A673 (cell line): ENCODE results near the gene ASTN2. TPM values are rescaled to one million over a fixed set of nuclear protein-coding genes. Genes with fewer than 3 reads are reported as not detected.
"Not testable (repeated sequence)": the region's sequence is repeated elsewhere in the genome, so short reads cannot be mapped to it uniquely, and the experiment has no call there.

Source experiments
- BruUV-seq: library from RNA; stranded (reverse); fragments of 400-500 nt; replicated peaks from 2 replicates; lab custom pipeline; 2021; lab: Mats Ljungman, UMichigan
- CTCF ChIA-PET: fragments of 300-600 bp; sonication (Branson Sonifier 250); formaldehyde crosslinking; loops from one replicate; lab custom pipeline; 2022; ENCODE audit warnings: antibody characterized with exemption; lab: Charles Lee
- POLR2A ChIA-PET: fragments of 300-600 bp; sonication (Branson Sonifier 250); formaldehyde crosslinking; loops from one replicate; lab custom pipeline; 2022; ENCODE audit warnings: antibody characterized with exemption; ENCODE audit not compliant: low non-redundant PET; lab: Charles Lee
- DNase-seq: peaks from one replicate; pipeline ENCODE4 v3.0.0-alpha.2; 2015; ENCODE audit warnings: low spot score
- H3K27ac ChIP-seq: fragments of 200-600 bp; sonication (generic); 2 replicates; pipeline ENCODE4 v1.5.1; 2016; ENCODE audit warnings: mixed run types, low read depth, mild to moderate bottlenecking, mixed read lengths, antibody characterized with exemption, low read length; ENCODE audit not compliant: poor library complexity, severe bottlenecking
- H3K27me3 ChIP-seq: fragments of 200-600 bp; sonication (generic); replicated peaks from 2 replicates; pipeline ENCODE4 v1.6.1; 2017; ENCODE audit warnings: mixed run types, low read depth, mild to moderate bottlenecking, mixed read lengths, antibody characterized with exemption, low read length; ENCODE audit not compliant: insufficient read depth, poor library complexity
- H3K36me3 ChIP-seq: fragments of 200-600 bp; sonication (generic); 2 replicates; pipeline ENCODE4 v1.6.1; 2016; ENCODE audit warnings: mixed run types, mild to moderate bottlenecking, mixed read lengths, antibody characterized with exemption, low read length; ENCODE audit not compliant: insufficient read depth, poor library complexity, severe bottlenecking
- H3K4me1 ChIP-seq: fragments of 200-600 bp; sonication (generic); 2 replicates; pipeline ENCODE4 v1.6.1; 2017; ENCODE audit warnings: mixed run types, mild to moderate bottlenecking, mixed read lengths, antibody characterized with exemption, low read length; ENCODE audit not compliant: insufficient read depth, poor library complexity, severe bottlenecking
- H3K4me3 ChIP-seq: fragments of 200-600 bp; sonication (generic); 2 replicates; pipeline ENCODE4 v1.5.1; 2016; ENCODE audit warnings: low read depth, mixed run types, mild to moderate bottlenecking, mixed read lengths, low read length; ENCODE audit not compliant: poor library complexity, severe bottlenecking
- H3K9me3 ChIP-seq: fragments of 200-600 bp; sonication (generic); 2 replicates; pipeline ENCODE4 v1.6.1; 2016; ENCODE audit warnings: mixed run types, low read depth, mild to moderate bottlenecking, mixed read lengths, antibody characterized with exemption, low read length; ENCODE audit not compliant: poor library complexity, severe bottlenecking
- EZH2 ChIP-seq: fragments of 200-600 bp; sonication (generic); IDR thresholded peaks from 2 replicates; pipeline ENCODE4 v1.6.1; 2017; ENCODE audit warnings: borderline replicate concordance, low read depth, mild to moderate bottlenecking, mixed read lengths, antibody characterized with exemption, low read length; ENCODE audit not compliant: poor library complexity, severe bottlenecking
- intact Hi-C: fragments of 100-400 bp; cut with micrococcal nuclease; formaldehyde crosslinking; loops from one replicate; pipeline ENCODE4 v1.10.0; 2022; ENCODE audit not compliant: unreplicated experiment
- total RNA-seq: library from RNA; stranded (reverse); gene quantifications from 2 replicates; pipeline ENCODE4 v1.2.3, GENCODE V29; 2021
- TF ChIP-seq, protein P1 (sequence below): fragments of 300-800, 200-600 bp; sonication (generic); conservative IDR thresholded peaks from 2 replicates; pipeline ENCODE4 v1.5.1; 2017; ENCODE audit warnings: low read depth, mild to moderate bottlenecking, antibody characterized with exemption, low read length, moderate library complexity, mixed read lengths

Gene ASTN2
- total RNA-seq, 1 experiment from 2014 or later: 3.4 TPM

DNA sequence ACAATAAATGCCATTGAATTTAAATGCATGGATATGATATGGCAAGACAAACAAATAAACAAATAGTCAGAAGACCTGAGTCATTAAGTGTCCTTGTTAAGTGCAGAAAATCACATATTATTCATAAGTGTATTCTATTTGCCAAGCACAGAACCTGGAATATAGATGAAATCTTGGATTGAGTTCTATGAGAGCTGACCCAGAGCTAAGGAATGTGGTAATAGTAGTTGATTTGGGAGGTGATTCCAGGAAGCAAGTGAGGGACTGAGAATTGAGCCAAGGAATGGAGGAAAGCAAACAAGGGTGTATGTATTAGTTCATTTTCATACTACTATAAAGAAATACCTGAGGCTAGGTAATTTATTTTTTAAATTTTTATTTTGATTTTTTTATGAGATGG lies 518.9 kb downstream of the ASTN2 start:
- ChIA-PET CTCF (no interaction called here), POLR2A (no interaction called here)
- BruUV-seq: no TSS peak
- Histone ChIP-seq H3K27ac (no peak overlapping the region), H3K36me3 (no peaks in the 10 kb centered on the region), H3K9me3 (no peaks in the 10 kb centered on the region), H3K4me3 (no peak overlapping the region), H3K27me3 (peaks cover 7% of the 10 kb centered on the region), H3K4me1 (no peaks in the 10 kb centered on the region)
- intact Hi-C loops: no loop called here
- TF ChIP-seq, protein P1, sequence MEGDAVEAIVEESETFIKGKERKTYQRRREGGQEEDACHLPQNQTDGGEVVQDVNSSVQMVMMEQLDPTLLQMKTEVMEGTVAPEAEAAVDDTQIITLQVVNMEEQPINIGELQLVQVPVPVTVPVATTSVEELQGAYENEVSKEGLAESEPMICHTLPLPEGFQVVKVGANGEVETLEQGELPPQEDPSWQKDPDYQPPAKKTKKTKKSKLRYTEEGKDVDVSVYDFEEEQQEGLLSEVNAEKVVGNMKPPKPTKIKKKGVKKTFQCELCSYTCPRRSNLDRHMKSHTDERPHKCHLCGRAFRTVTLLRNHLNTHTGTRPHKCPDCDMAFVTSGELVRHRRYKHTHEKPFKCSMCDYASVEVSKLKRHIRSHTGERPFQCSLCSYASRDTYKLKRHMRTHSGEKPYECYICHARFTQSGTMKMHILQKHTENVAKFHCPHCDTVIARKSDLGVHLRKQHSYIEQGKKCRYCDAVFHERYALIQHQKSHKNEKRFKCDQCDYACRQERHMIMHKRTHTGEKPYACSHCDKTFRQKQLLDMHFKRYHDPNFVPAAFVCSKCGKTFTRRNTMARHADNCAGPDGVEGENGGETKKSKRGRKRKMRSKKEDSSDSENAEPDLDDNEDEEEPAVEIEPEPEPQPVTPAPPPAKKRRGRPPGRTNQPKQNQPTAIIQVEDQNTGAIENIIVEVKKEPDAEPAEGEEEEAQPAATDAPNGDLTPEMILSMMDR: no peak
- no peak for TF ChIP-seq EZH2
- no peak for DNase-seq

DNA sequence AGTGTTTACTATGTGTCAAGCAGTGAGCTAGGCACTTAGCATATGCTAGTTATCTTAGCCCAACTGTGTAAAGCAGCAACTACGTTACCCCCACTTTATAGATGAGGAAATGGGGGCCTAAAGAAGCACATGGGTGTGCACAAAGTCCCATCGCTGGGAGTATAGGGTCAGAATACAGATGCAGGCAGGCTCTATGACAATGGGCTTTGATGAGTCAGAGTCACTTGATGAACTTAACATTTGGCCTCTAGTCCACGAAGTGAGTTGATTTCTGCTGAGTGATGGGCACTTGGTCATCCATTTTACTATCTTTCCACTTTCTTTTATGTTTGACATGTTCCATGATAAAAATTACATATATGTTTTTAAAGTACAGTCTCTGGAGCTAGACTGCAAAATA lies 523.4 kb downstream of the ASTN2 start:
- no TSS peak for BruUV-seq
- CTCF ChIA-PET: no interaction called here
- no peaks in the 10 kb centered on the region for H3K4me1 ChIP-seq
- intact Hi-C loops: no loop called here
- TF ChIP-seq EZH2: no peak
- no peak overlapping the region for H3K27ac ChIP-seq
- H3K36me3 ChIP-seq: no peaks in the 10 kb centered on the region
- H3K4me3 ChIP-seq: no peak overlapping the region
- DNase-seq: no peak
- H3K9me3 ChIP-seq: no peaks in the 10 kb centered on the region
- POLR2A ChIA-PET: no interaction called here
- no peaks in the 10 kb centered on the region for H3K27me3 ChIP-seq

DNA sequence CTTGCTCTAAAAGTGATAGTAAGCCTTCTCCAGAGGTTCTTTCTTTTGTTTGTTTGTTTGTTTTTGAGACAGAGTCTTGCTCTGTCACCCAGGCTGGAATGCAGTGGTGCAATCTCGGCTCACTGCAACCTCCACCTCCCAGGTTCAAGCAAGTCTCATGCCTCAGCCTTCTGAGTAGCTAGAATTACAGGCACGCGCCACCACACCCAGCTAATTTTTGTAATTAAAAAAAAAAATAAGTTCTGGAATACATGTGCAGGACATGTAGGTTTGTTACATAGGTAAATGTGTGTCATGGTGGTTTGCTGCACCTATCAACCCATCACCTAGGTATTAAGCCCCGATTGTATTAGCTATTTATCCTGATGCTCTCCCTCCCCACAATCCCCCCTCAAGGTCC lies 526.4 kb downstream of the ASTN2 start:
- CTCF ChIA-PET, DNase-seq, H3K27me3 ChIP-seq, BruUV-seq, H3K4me1 ChIP-seq, intact Hi-C loops, H3K4me3 ChIP-seq, H3K27ac ChIP-seq, H3K9me3 ChIP-seq, H3K36me3 ChIP-seq, POLR2A ChIA-PET: not testable (repeated sequence)

DNA sequence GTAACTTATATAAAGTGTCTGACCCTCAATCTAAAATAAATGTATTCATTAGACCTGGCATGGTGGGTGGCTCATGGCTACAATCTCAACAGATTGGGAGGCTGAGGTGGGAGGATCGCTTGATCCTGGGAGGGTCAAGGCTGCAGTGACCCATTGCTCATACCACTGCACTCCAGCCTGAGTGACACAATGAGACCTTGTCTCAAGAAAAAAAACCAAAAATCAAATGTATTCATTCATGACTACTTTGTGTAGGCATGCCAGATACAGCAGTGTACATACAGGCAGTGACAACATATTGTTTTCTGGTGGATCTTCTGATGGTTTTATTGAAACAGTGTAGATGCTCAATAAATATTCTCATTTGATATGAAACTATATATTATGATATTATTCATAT lies 526.8 kb downstream of the ASTN2 start:
- BruUV-seq: no TSS peak
- Histone ChIP-seq H3K27me3 (no peaks in the 10 kb centered on the region), H3K4me1 (no peaks in the 10 kb centered on the region), H3K36me3 (no peaks in the 10 kb centered on the region), H3K9me3 (no peaks in the 10 kb centered on the region), H3K4me3 (no peak overlapping the region), H3K27ac (no peak overlapping the region)
- ChIA-PET CTCF (no interaction called here), POLR2A (no interaction called here)
- intact Hi-C loops: no loop called here
- TF ChIP-seq, protein P1: no peak
- no peak for TF ChIP-seq EZH2
- DNase-seq: no peak
